H1 (cell line): ENCODE results near the gene GPR52.

Source experiments
- CEBPB ChIP-seq: IDR thresholded peaks from 2 replicates; pipeline ENCODE4 v1.6.1; 2012; ENCODE audit warnings: low read depth, low read length
- CTCF ChIP-seq, 3 experiments: IDR thresholded peaks; 1 replicate in 2 of 3; 2 replicates in 1 of 3; pipeline versions ENCODE4 v1.5.1 to v1.6.1; 2011; ENCODE audit warnings: low read length in 3 of 3, mild to moderate bottlenecking in 3 of 3, inconsistent platforms in 2 of 3, low read depth in 1 of 3, moderate library complexity in 1 of 3; ENCODE audit not compliant: insufficient read depth in 1 of 3; ENCODE audit errors: control extremely low read depth in 1 of 3
- EP300 ChIP-seq, 2 experiments: IDR thresholded peaks; 1 replicate in 1 of 2; 2 replicates in 1 of 2; pipeline ENCODE4 v1.6.1; 2011 to 2012; ENCODE audit warnings: low read depth in 2 of 2, low read length in 2 of 2, mild to moderate bottlenecking in 2 of 2, borderline replicate concordance in 1 of 2, inconsistent platforms in 1 of 2, moderate library complexity in 1 of 2
- EZH2 ChIP-seq: fragments of 200-600 bp; sonication (generic); IDR thresholded peaks from 2 replicates; pipeline ENCODE4 v1.7.1; 2012; ENCODE audit warnings: low read depth, mild to moderate bottlenecking, moderate library complexity, low read length, inconsistent platforms; ENCODE audit not compliant: severe bottlenecking
- PHF8 ChIP-seq: fragments of 200-600 bp; sonication (generic); conservative IDR thresholded peaks from 2 replicates; pipeline ENCODE4 v1.7.1; 2012; ENCODE audit warnings: low read depth, mild to moderate bottlenecking, inconsistent platforms, low read length, moderate library complexity
- POLR2AphosphoS5 ChIP-seq: IDR thresholded peaks from 2 replicates; pipeline ENCODE4 v1.6.1; 2011; ENCODE audit warnings: low read depth, low read length
- RAD21 ChIP-seq, 2 experiments: IDR thresholded peaks in 1 of 2; conservative IDR thresholded peaks in 1 of 2; 2 replicates each; pipeline ENCODE4 v1.6.1; 2011; ENCODE audit warnings: low read depth in 2 of 2, low read length in 2 of 2, improper control_type of control experiment in 1 of 2, inconsistent platforms in 1 of 2, mild to moderate bottlenecking in 1 of 2, moderate library complexity in 1 of 2

GRCh38 chr1:174447866-174448530 lies at the start of gene GPR52:
- no peak for TF ChIP-seq CTCF (IDR thresholded peaks at IDR 0.05; ENCODE audit: control extremely low read depth in 1 of 3, insufficient read depth in 1 of 3, low read depth in 1 of 3, low read length in 3 of 3)
- TF ChIP-seq EZH2: no peak
- TF ChIP-seq PHF8: no peak
- TF ChIP-seq RAD21 (IDR thresholded peaks at IDR 0.05 in 1 of 2, conservative IDR thresholded peaks at IDR 0.05 in 1 of 2; ENCODE audit: low read depth in 2 of 2, low read length in 2 of 2): no peak
- TF ChIP-seq POLR2AphosphoS5: no peak
- no peak for TF ChIP-seq EP300 (IDR thresholded peaks at IDR 0.05; ENCODE audit: borderline replicate concordance in 1 of 2, low read depth in 2 of 2, low read length in 2 of 2)
- no peak for TF ChIP-seq CEBPB
